Measurements from ENCODE around the gene SAPCD2. TPM values are rescaled to one million over a fixed set of nuclear protein-coding genes. Genes with fewer than 3 reads are reported as not detected.

Gene SAPCD2
- total RNA-seq, 2 donors from 2014 or later = 10.3 to 16.8 TPM

DNA sequence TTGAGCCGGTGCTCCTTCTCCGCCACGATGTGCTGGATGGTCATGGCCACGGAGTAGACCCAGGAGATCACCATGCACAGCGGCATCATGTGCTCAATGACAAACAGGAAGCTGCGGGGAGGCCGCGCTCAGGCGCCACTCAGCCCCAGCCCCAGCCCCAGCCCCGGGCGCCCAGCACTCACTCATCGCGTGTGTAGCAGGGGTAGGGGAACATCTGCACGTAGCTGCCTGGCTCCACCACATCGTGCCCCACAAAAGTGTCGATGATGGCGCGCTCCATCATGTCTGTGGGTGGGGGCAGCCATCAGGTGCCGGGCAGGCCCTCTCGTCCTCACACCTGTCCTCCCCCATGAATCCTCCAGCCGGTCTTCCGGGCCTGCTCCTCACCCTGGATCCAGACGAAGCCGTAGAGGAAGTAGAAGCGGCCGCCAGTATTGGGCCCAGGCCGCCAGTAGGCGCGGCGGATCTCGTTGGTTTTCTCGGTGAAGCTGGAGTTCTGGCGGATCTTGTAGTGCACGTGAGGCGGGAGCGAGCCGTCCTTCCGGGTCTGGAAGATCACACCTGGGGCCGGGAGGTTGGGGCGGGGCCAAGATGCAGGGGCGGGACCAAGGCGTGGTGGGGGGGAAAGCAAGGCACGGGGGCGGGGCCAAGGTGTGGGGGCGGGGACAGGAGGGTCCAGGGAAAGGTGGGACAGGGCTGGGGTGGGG lies 52.4 kb downstream of the SAPCD2 start:
- intact Hi-C loops (cut with DNase I, micrococcal nuclease) = no loop called here
- DNase-seq = no peak

GRCh38 chr9:137017071-137017470 lies 53.3 kb downstream of the SAPCD2 start:
- DNase-seq (no peak), ATAC-seq (no peak)
- intact Hi-C loops (cut with DNase I, micrococcal nuclease) = no loop called here

More for the DNA sequence above, 52.4 kb downstream of the SAPCD2 start:
- ATAC-seq = no peak

DNA sequence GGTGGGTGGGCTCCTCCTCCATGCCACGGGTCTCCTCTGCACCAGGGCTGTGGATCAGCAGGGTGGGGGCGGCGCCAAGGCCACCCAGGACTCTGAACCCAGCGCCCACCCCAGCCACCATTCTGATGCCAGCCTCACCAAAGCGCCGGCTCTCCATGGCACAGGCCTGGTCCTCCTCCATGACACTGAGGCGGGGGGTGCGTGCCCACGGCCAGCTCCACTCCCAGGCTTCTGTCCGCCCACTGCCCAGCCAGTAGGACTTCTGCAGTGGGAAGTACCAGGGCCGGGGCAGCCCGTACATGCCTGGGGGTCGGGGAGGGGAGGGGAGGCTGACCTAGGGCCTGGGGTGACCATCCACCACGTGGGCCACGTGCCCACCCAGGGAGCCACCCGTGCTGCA lies 53.9 kb downstream of the SAPCD2 start:
- ATAC-seq = no peak
- DNase-seq = no peak
- intact Hi-C loops (cut with DNase I, micrococcal nuclease) = no loop called here

- no peak for ATAC-seq
- intact Hi-C loops (cut with DNase I, micrococcal nuclease) = no loop called here
- DNase-seq = no peak
Observed at GRCh38 chr9:137015976-137016375, 54.4 kb downstream of the SAPCD2 start.

GRCh38 chr9:137015540-137015930 lies 54.8 kb downstream of the SAPCD2 start:
- intact Hi-C loops (cut with DNase I, micrococcal nuclease) = no loop called here
- DNase-seq (no peak), ATAC-seq (no peak)

- DNase-seq (no peak), ATAC-seq (no peak)
- intact Hi-C loops (cut with DNase I, micrococcal nuclease) = no loop called here
Observed at GRCh38 chr9:137014776-137015539, 55.4 kb downstream of the SAPCD2 start.

DNA sequence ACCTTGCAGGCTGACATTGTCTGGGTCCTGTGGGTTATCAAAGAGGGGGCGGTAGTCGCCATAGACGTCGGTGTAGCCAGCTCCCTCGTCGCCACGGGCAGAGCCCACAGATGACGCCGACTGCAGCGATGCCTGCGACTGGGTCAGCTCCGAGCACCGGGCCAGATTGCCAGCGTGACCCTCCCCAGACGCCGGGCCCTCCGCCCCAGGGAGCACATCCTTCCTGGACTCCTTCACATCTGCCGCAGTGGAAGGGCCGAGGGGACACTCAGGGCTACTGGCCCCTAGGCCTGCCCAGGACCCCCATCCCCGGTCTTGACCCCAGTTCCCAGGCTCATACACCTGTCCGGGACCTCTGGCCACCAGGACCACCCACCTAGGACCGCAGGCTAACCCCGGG lies 56.2 kb downstream of the SAPCD2 start:
- ATAC-seq = no peak
- DNase-seq = no peak
- intact Hi-C loops (cut with DNase I, micrococcal nuclease) = no loop called here

- DNase-seq (no peak), ATAC-seq (no peak)
- intact Hi-C loops (cut with DNase I, micrococcal nuclease) = no loop called here
Observed at GRCh38 chr9:137013571-137013940, 56.8 kb downstream of the SAPCD2 start.

DNA sequence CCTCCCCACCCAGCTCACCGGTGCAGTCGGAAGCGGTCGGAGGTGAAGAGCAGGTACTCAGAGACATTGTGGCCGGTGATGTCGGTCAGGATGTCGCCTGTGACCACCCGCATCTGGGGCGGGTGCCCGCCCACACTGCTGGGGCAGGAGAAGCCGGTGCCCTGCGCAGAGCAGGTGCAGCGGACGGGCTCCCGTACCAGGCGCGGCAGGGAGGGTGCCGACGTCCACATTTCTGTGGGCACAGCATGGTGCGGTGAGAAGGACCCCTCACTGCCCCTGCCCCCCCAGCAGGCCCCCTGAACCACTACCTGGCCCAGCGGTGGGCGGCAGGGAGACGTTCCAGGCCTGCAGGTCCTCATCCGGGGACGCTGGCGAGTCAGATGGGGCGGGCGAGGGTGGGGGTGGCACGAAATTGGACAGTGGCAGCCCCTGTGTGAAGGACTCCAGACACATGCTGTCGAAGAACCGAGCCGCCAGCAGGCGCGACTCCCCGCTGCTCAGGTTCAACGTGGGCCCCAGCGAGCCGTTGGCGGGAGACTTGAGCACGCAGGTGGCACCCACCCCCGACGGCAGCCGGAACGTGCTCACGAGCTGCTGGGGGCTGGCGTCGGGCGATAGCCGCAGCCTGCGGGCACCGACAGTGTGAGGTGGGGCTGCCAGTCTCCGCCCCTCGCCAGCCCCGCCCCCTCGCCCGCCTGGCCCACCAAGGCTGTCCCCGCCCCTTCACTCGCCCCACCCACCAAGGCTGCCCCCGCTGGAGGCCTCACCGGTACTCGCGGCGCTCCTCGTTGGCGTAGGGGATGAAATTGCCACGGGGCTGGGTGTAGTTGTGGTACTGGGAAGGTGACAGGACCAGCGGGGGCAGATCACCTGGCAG lies 57.4 kb downstream of the SAPCD2 start:
- no peak for ATAC-seq
- intact Hi-C loops (cut with DNase I, micrococcal nuclease) = no loop called here
- no peak for DNase-seq

Other genes with a start within 250 kb of the SAPCD2 start
- gene AJM1, start 228.1 kb downstream of the SAPCD2 start, total RNA-seq = 10 to 100 TPM; 10.4 to 11.1 TPM
- gene PHPT1, start 221.1 kb downstream of the SAPCD2 start, total RNA-seq = 100 to 1,000 TPM; 109 to 154 TPM
- 10 to 100 TPM; 19.1 to 20.1 TPM for gene MAMDC4, start 218.2 kb downstream of the SAPCD2 start, total RNA-seq
- gene EDF1, start 204.2 kb downstream of the SAPCD2 start, total RNA-seq = 100 to 1,000 TPM; 434 to 466 TPM
- gene TRAF2, start 184.0 kb downstream of the SAPCD2 start, total RNA-seq = 10 to 100 TPM; 23.7 to 25.3 TPM
- 100 to 1,000 TPM; 167 to 195 TPM for gene FBXW5, start 125.8 kb downstream of the SAPCD2 start, total RNA-seq
- gene C8G, start 125.3 kb downstream of the SAPCD2 start, total RNA-seq = 1 to 10 TPM; 3.9 to 8.3 TPM
- gene LCN12, start 118.3 kb downstream of the SAPCD2 start, total RNA-seq = 10 to 100 TPM in 1 of 2 donors, 1 to 10 TPM in 1; 8.5 to 10.2 TPM
- 10 to 100 TPM in 1 of 2 donors, 1 to 10 TPM in 1; 8.7 to 36.9 TPM for gene PTGDS, start 93.1 kb downstream of the SAPCD2 start, total RNA-seq
- under 1 TPM in 1 of 2 donors, not detected in 1; 0.06 TPM for gene LCNL1, start 87.6 kb downstream of the SAPCD2 start, total RNA-seq
- gene PAXX, start 78.1 kb downstream of the SAPCD2 start, total RNA-seq = 10 to 100 TPM; 33.3 to 41.2 TPM
- 1 to 10 TPM; 3.2 to 3.8 TPM for gene CLIC3, start 74.0 kb downstream of the SAPCD2 start, total RNA-seq
- 10 to 100 TPM; 55.5 to 56.0 TPM for gene ABCA2, start 42.3 kb downstream of the SAPCD2 start, total RNA-seq
- not detected for gene FUT7, start 38.5 kb downstream of the SAPCD2 start, total RNA-seq
- gene NPDC1, start 24.4 kb downstream of the SAPCD2 start, total RNA-seq = 100 to 1,000 TPM; 170 to 204 TPM
- 10 to 100 TPM; 25.0 to 26.3 TPM for gene ENTPD2, start 16.5 kb downstream of the SAPCD2 start, total RNA-seq
- gene UAP1L1, start 7.0 kb upstream of the SAPCD2 start, total RNA-seq = 10 to 100 TPM; 13.0 to 18.2 TPM
- gene MAN1B1, start 16.4 kb upstream of the SAPCD2 start, total RNA-seq = 10 to 100 TPM; 50.0 to 53.5 TPM
- gene DPP7, start 44.2 kb upstream of the SAPCD2 start, total RNA-seq = 10 to 100 TPM; 53.1 to 66.0 TPM
- gene GRIN1, start 68.6 kb upstream of the SAPCD2 start, total RNA-seq = under 1 TPM; 0.46 to 0.47 TPM
- 10 to 100 TPM; 70.0 to 95.7 TPM for gene LRRC26, start 99.5 kb upstream of the SAPCD2 start, total RNA-seq
- gene TMEM210, start 101.5 kb upstream of the SAPCD2 start, total RNA-seq = under 1 TPM; 0.67 to 0.70 TPM
- 10 to 100 TPM; 50.6 to 64.1 TPM for gene ANAPC2, start 118.0 kb upstream of the SAPCD2 start, total RNA-seq
- gene SSNA1, start 118.1 kb upstream of the SAPCD2 start, total RNA-seq = 10 to 100 TPM; 56.7 to 68.8 TPM
- gene TPRN, start 130.2 kb upstream of the SAPCD2 start, total RNA-seq = 100 to 1,000 TPM; 134 to 154 TPM
- gene TMEM203, start 135.1 kb upstream of the SAPCD2 start, total RNA-seq = 10 to 100 TPM; 36.2 to 40.0 TPM
- gene NDOR1, start 135.1 kb upstream of the SAPCD2 start, total RNA-seq = 10 to 100 TPM; 12.1 to 18.8 TPM
- 1 to 10 TPM; 5.1 to 9.7 TPM for gene RNF208, start 151.7 kb upstream of the SAPCD2 start, total RNA-seq
- under 1 TPM; 0.43 to 0.47 TPM for gene CYSRT1, start 154.6 kb upstream of the SAPCD2 start, total RNA-seq
- gene RNF224, start 156.9 kb upstream of the SAPCD2 start, total RNA-seq = not detected
- gene SLC34A3, start 160.3 kb upstream of the SAPCD2 start, total RNA-seq = not detected
- 100 to 1,000 TPM; 353 to 486 TPM for gene TUBB4B, start 170.7 kb upstream of the SAPCD2 start, total RNA-seq
- not detected for gene STPG3, start 180.7 kb upstream of the SAPCD2 start, total RNA-seq
- 10 to 100 TPM; 61.6 to 70.3 TPM for gene NELFB, start 184.8 kb upstream of the SAPCD2 start, total RNA-seq
- 10 to 100 TPM; 59.3 to 60.8 TPM for gene TOR4A, start 207.2 kb upstream of the SAPCD2 start, total RNA-seq
- 100 to 1,000 TPM; 163 to 181 TPM for gene NRARP, start 231.7 kb upstream of the SAPCD2 start, total RNA-seq

All from left colon (tissue), 2 donors.